HG02970 (cell line): ENCODE data around the gene TP73.
"Not testable (repeated sequence)": the region's sequence is repeated elsewhere in the genome, so short reads cannot be mapped to it uniquely, and the experiment has no call there.

Source experiments
- ATAC-seq: cut with Tn5 transposase; IDR thresholded peaks from one replicate; pipeline ENCODE4 v1.9.1; 2021; ENCODE audit warnings: mild to moderate bottlenecking, moderate library complexity, moderate number of reproducible peaks; ENCODE audit not compliant: unreplicated experiment, low FRiP score

TP73 gene

DNA sequence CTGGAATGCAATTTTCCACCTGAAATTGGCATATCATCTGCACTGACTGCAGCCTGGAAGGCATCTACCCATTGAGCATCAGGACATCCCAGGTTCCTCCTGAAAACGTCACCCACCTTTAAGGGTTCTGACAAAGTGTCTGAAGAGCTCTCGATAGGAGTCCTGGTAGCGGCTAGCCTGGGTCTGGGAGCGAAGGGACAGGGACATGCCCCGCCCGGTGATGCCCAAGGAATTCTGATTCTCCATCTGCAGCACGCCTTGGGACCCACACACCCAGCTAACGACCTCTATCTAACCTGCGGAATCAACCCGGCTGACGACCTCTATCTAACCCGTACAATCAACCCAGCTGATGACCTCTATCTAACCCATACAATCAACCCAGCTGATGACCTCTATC, 86.6 kb downstream of the TP73 start:
- no peak for ATAC-seq

GRCh38 chr1:3740042-3740441, 87.7 kb downstream of the TP73 start:
- no peak for ATAC-seq

DNA sequence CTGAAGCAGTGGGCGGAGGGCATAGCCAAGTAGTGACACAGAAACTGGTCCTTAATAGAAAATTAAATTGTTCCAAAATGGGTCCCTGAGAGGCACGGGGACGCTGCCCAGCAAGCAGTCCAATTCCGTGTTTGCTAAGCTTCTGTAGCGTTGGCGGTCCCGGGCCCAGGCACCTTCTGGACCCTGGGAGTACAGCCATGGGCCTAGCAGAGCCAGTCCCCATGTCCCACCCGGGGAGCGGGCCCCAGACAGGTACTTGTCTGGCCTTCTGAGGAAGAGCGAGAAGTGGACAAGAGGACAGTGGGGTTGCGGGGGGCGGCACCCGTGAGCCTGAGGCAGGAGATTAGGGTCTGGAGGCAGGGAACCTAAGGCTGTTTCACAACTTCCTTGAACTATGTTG, 88.4 kb downstream of the TP73 start:
- ATAC-seq = no peak

- no peak for ATAC-seq
These were observed 89.5 kb downstream of the TP73 start for GRCh38 chr1:3741566-3742438.

GRCh38 chr1:3742439-3743298, 90.4 kb downstream of the TP73 start:
- ATAC-seq = no peak

- ATAC-seq = no peak
These were observed 91.1 kb downstream of the TP73 start for GRCh38 chr1:3743421-3743820.

DNA sequence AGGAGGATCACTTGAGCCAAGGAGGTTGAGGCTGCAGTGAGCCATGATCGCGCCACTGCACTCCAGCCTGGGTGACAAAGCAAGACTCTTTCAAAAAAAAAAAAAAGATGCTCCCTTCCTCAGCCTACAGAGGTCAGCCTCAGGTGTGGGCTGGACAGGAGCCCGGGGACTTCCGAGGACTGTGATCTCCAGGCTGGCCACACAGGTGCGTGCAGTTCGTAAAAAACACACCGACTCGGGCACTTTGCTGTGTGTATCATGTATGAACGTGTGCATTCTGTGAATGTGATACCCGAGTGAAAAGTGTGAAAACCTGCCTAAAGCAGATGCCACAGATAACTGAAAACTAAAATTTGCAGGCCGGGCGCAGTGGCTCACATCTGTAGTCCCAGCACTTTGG, 91.5 kb downstream of the TP73 start:
- no peak for ATAC-seq

DNA sequence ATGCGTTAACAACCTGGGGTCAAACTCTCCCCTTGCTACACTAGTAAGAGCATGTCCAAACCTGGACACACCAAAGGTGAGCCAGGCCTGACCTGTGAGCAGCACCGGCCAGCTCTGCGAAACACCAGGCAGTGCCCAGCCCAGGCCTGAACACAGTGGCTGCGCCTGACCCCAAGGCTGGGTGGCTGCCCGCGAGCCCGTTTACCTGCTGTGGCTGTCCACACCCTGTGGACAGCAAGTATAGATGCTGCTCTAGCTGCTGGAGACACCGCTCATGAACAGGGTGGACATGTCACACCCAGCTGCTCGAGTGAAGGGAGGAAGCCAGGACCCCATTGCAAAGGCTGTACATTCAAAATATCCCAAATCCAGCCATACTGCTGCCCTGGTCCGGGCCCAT, 92.3 kb downstream of the TP73 start:
- no peak for ATAC-seq

- no peak for ATAC-seq
These were observed 92.8 kb downstream of the TP73 start for GRCh38 chr1:3745071-3745470.

- no peak for ATAC-seq
These were observed 93.5 kb downstream of the TP73 start for GRCh38 chr1:3745590-3746381.

GRCh38 chr1:3746389-3746829, 94.1 kb downstream of the TP73 start:
- ATAC-seq = no peak

DNA sequence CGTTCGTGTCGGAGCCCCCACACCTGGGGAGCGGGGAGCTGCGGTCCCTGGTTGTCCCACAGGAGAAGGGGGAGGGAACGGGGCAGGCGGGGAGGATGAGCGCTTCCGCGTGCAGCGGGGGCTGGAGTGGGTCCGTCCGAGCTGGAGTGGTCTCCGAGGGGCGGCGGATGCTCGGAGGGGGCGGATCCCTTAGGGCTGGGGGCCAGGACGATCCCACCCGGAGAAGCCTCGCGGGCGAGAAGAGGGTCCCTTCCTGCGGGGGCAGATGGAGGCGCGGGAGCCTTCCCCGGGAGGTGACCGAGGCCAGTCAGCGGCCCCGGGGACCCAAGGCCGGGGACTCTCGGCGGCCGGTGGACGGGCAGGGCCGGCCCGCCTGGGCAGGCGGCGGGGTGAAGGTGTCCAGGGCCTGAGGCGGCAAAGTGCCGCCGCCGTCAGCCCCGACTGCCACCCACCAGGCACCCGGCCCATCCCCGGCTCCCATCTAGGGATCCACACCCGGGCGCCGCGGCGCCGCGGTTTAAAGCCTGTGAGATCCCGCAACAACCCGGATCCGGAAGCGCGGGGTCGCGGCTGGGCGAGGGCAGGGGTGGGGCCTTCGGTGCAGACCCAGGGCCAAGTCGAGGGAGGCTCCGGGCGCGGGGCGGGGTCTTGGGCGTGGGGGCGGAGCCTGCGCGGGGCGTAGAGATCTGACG, 94.7 kb downstream of the TP73 start:
- peak; percentile 75 for ATAC-seq

DNA sequence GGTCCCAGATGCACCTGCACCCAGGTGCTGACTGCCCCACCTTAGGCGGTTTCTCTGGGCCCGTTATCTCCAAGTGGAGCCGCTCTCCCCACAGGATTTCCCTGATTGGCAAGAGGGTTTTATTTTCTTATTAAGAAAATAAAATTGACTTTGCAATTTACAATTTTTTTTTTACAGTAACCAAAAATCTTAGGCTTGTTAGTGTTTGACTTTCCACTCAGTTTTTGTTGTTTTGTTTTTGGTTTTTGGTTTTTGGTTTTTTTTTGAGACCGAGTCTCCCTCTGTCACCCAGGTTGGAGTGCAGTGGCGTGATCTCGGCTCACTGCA, 95.2 kb downstream of the TP73 start:
- no peak for ATAC-seq

DNA sequence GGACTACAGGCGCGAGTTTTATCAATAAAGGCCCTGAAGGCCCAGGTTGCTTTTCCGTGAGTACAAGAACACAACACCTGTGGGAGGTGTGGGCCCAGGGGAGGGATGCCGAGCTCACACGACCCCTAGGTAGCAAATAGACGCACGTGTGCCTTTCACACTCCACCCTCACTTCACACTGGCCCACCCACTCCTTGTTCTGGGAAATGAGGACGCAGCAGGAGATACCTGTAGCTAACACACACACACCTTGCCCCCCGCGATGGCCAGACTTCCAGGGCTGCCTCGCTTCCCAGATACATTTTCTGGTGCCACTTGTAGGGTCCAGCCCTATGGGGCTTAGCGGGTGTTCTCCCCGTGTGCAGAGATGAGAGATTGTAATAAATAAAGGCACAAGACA, 95.6 kb downstream of the TP73 start:
- no peak for ATAC-seq

DNA sequence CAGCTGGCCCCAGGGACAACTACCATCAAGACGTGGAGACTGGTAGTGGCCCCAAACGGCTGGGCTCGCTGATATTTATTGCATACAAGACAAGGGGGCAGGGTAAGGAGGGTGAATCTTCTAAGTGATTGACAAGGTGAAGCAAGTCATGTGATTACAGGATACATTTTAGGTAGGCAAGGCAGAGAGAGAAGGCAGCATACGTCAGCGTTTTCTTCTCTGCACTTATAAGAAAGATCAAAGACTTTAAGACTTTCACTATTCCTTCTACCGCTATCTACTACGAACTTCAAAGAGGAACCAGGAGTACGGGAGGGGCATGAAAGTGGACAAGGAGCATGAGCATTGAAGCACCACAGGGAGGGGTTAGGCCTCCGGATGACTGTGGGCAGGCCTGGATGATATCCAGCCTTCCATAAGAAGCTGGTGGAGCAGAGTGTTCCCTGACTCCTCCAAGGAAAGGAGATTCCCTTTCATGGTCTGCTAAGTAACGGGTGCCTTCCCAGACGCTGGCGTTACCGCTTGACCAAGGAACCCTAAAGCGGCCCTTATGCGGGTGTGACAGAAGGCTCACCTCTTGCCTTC, 96.1 kb downstream of the TP73 start:
- ATAC-seq = not testable (repeated sequence)

- no peak for ATAC-seq
These were observed 97.2 kb downstream of the TP73 start for GRCh38 chr1:3749512-3749911.

DNA sequence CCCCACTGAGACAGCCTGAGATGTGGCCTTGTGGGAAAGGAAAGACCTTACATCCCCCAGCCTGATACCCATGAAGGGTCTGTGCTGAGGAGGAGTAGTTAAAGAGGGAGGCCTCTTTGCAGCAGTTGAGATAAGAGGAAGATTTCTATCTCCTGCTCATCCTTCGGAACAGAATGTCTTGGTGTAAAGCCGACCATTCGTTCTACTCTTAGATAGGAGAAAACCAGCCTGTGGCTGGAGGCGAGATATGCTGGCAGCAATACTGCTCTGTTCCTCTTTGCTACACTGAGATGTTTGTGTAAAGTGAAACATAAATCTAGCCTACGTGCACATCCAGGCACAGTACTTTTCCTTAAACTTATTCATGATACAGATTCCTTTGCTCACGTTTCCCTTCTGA, 98.4 kb downstream of the TP73 start:
- ATAC-seq = no peak

- no peak for ATAC-seq
These were observed 100.2 kb downstream of the TP73 start, which contains the start of gene CCDC27 for GRCh38 chr1:3752400-3752945. Gene CCDC27, plus strand, starts transcription at chr1:3752450. Its CDS starts 32 bp downstream, at chr1:3752482.

DNA sequence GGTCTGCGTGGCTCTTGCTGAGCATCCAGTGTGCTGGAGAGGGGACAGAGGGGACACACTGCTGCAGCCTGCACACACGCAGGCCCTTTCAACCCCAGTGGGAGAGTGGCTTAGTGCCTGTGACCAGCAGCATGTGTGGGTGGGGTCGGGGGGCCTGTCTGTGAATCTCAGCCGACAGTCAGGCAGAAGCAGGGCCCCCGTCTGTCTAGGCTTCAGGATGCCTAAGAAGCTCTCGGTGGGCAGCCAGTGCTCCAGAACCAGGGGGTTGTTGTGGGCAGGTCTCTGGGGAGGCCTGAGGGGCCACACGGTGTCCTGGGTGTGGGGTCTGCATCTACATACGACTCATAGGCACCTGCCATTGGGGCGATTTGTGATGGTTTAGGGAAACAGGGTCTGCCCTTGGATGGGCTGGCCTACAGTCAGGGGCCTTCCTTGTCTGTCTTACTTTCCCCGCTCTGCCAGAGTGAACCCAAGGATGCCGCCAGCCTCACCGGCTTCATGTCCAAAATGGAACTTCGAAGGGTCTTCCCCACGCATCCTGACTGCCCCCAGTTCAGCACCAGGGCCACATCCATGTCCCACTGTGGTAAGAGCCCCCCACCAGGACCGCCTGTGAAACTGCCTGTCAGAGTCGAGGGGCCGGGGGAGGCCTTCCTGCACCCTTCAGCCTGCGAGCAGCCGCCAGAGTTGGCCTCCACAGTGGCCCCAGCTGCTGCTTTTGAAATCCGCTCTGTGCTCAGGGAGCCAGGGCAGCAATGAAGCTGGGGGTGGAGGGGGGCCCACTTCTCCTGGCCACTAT, 101.5 kb downstream of the TP73 start:
- no peak for ATAC-seq
